Body of pancreas (tissue), 4 donors: ENCODE measurements around the gene SLC18B1. TPM values are rescaled to one million over a fixed set of nuclear protein-coding genes. Genes with fewer than 3 reads are reported as not detected.
A peak's percentile ranks its signal among the peaks of the same experiment; 100 is the strongest.

ENCODE experiments used
- ATAC-seq: fragments of 150-250 bp; one replicate; pipeline ENCODE4 v1.9.1; 2016
- DNase-seq, 4 donors: peaks; one replicate each; pipeline ENCODE4 v3.0.0-alpha.2; 2019
- H3K27ac ChIP-seq, 4 donors: fragments of 200-600 bp; sonication (generic); 1 replicate in 3 of 4; 2 replicates in 1 of 4; pipeline versions ENCODE4 v1.5.1 to v1.6.1; 2016 to 2019; ENCODE audit warnings: mild to moderate bottlenecking in 1 of 4, mixed read lengths in 1 of 4, moderate library complexity in 1 of 4
- H3K27me3 ChIP-seq, 2 donors: fragments of 200-600 bp; sonication (generic); one replicate each; pipeline ENCODE4 v1.6.0; 2016; ENCODE audit warnings: mild to moderate bottlenecking in 1 of 2
- H3K36me3 ChIP-seq, 2 donors: fragments of 200-600 bp; sonication (generic); replicated peaks in 1 of 2; 2 replicates each; pipeline ENCODE4 v1.5.1; 2016; ENCODE audit warnings: low read depth in 2 of 2; ENCODE audit not compliant: insufficient read depth in 1 of 2
- H3K4me1 ChIP-seq: fragments of 200-600 bp; sonication (generic); one replicate; pipeline ENCODE4 v1.6.0; 2016
- H3K4me3 ChIP-seq, 2 donors: fragments of 200-600 bp; sonication (generic); 1 replicate in 1 of 2; 2 replicates in 1 of 2; pipeline ENCODE4 v1.5.1; 2016 to 2019
- H3K9me3 ChIP-seq, 3 donors: fragments of 200-600 bp; sonication (generic); 1 replicate in 2 of 3; 2 replicates in 1 of 3; pipeline ENCODE4 v1.5.1; 2016
- POLR2A ChIP-seq, 3 donors: fragments of 450-650 bp; IDR thresholded peaks; one replicate each; pipeline ENCODE4 v1.6.1; 2016; ENCODE audit warnings: antibody characterized with exemption in 3 of 3, mild to moderate bottlenecking in 2 of 3
- WGBS, 2 donors: methylation state at CpG; one replicate each; pipeline ENCODE4 v1.1.5; 2017; 5-methylcytosine and 5-hydroxymethylcytosine counted together
- intact Hi-C: fragments of 100-400 bp; cut with DNase I; formaldehyde crosslinking; loops from one replicate; pipeline ENCODE4 v1.15.1; 2023
- total RNA-seq, 2 donors: library from RNA; depleted of rRNA; stranded (reverse); fragments of >200 nt; gene quantifications; one replicate each; pipeline ENCODE4 v1.1.0, GENCODE V29; 2016
- TF ChIP-seq, protein P1 (sequence below), 7 experiments: fragments of 450-650 bp in 4 of 7; fragments of 200-600 bp in 3 of 7; sonication (generic) in 3 of 7; IDR thresholded peaks; one replicate each; pipeline ENCODE4 v1.5.1; 2016 to 2019; ENCODE audit warnings: antibody characterized with exemption in 7 of 7

The SLC18B1 gene
- total RNA-seq, 2 donors from 2014 or later: 7.3 to 9.9 TPM

DNA sequence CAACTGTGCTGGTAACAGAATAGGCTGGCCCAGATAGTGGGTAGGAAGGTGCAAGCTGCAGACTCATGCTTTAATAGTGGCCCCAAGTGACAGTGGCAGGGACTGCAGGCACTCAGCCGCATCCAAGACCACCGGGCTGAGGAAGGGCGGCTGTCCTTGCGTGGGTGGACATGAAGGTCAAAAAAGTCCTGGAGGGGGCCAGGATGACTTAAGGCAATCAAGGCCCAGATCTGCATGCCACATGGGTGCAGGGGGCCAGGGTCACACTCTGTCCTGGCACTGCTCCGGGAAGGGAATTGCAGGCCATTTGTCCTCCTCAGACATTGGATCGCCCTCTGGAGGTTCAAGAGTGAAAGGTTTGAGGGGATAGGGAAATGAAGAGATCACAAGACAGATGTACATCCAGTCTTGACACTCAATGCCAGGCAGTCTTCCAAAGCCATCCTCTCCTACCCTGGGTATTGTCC is 30.4 kb downstream of the SLC18B1 start:
- DNase-seq: peak; percentile 38 to 67 (median 54)

DNA sequence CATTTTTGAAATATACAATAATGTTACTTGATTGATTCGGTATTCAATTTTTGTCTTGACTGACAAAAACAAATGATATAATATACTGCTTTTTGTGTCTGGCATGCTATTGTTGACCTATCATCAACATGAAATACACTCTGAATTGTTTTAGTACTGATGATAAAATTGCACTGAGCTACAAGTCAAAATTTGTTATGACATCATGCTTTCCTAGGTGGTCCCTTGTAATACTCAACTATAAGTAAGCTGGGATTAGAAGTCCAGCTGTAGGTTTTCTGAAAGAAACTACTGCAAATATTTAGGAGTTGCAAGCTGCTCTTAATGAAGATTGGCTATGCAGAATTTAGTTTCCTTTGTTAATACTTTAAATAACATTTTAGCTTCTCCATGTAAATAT is 32.9 kb downstream of the SLC18B1 start:
- Histone ChIP-seq H3K4me3 (no peak overlapping the region), H3K4me1 (peaks cover 13% of the 10 kb centered on the region), H3K9me3 (no peaks in the 10 kb centered on the region), H3K36me3 (peaks cover 0 to 3% of the 10 kb centered on the region in 2 donors), H3K27me3 (no peaks in the 10 kb centered on the region), H3K27ac (no peak overlapping the region)
- ATAC-seq (no peak), DNase-seq (no peak)
- intact Hi-C loops: loop anchor here (5.0 kb wide), 1 partner anchor 98 kb away; no protein-coding TSS in a partner anchor
- 74 to 86% methylated on average over 1 of the region's 1 CpG for WGBS, 2 donors
- no peak for TF ChIP-seq POLR2A (IDR thresholded peaks at IDR 0.05)
- TF ChIP-seq, protein P1, sequence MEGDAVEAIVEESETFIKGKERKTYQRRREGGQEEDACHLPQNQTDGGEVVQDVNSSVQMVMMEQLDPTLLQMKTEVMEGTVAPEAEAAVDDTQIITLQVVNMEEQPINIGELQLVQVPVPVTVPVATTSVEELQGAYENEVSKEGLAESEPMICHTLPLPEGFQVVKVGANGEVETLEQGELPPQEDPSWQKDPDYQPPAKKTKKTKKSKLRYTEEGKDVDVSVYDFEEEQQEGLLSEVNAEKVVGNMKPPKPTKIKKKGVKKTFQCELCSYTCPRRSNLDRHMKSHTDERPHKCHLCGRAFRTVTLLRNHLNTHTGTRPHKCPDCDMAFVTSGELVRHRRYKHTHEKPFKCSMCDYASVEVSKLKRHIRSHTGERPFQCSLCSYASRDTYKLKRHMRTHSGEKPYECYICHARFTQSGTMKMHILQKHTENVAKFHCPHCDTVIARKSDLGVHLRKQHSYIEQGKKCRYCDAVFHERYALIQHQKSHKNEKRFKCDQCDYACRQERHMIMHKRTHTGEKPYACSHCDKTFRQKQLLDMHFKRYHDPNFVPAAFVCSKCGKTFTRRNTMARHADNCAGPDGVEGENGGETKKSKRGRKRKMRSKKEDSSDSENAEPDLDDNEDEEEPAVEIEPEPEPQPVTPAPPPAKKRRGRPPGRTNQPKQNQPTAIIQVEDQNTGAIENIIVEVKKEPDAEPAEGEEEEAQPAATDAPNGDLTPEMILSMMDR (IDR thresholded peaks at IDR 0.05): no peak

More for the DNA sequence above, 30.4 kb downstream of the SLC18B1 start:
- Histone ChIP-seq H3K36me3 (peaks cover 0 to 6% of the 10 kb centered on the region in 2 donors), H3K9me3 (no peaks in the 10 kb centered on the region), H3K27ac (no peak overlapping the region), H3K27me3 (no peaks in the 10 kb centered on the region), H3K4me1 (peaks cover 13% of the 10 kb centered on the region), H3K4me3 (no peak overlapping the region)
- peak; percentile 90 for ATAC-seq
- TF ChIP-seq, protein P1 (IDR thresholded peaks at IDR 0.05): peak; percentile 51 to 99 (median 72)
- no peak for TF ChIP-seq POLR2A (IDR thresholded peaks at IDR 0.05)
- WGBS, 2 donors: 7 to 11% methylated on average over 6 of the region's 6 CpGs
- intact Hi-C loops: loop anchor here (5.0 kb wide), 1 partner anchor 101 kb away; no protein-coding TSS in a partner anchor

DNA sequence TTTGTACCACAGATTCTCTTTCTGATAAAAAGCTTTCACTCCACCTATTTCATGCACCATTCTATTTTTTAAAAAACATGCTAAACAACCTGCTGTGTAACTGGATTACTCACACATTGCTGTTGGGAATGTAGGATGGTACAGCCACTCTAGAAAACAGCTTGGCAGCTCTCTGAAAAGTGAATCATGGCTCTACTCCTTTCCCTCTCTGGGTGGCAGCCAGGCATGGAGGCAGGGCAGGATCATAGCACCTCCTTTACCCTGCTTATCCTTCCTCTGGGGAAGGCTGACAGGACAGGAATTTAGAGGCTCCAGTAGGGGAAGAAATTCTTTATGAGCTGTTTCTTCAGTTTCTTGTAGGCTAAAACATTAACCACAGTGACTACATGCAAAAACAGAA is 34.1 kb downstream of the SLC18B1 start:
- ATAC-seq (peak; percentile 47), DNase-seq (peak; percentile 18 to 46 (median 24))
- H3K36me3 ChIP-seq: no peaks in the 10 kb centered on the region
- H3K4me1 ChIP-seq: peaks cover 13% of the 10 kb centered on the region
- no peak for TF ChIP-seq POLR2A (IDR thresholded peaks at IDR 0.05)
- TF ChIP-seq, protein P1 (IDR thresholded peaks at IDR 0.05): no peak
- intact Hi-C loops: no loop called here
- H3K9me3 ChIP-seq: no peaks in the 10 kb centered on the region
- no peak overlapping the region for H3K4me3 ChIP-seq
- no peaks in the 10 kb centered on the region for H3K27me3 ChIP-seq
- no peak overlapping the region for H3K27ac ChIP-seq

DNA sequence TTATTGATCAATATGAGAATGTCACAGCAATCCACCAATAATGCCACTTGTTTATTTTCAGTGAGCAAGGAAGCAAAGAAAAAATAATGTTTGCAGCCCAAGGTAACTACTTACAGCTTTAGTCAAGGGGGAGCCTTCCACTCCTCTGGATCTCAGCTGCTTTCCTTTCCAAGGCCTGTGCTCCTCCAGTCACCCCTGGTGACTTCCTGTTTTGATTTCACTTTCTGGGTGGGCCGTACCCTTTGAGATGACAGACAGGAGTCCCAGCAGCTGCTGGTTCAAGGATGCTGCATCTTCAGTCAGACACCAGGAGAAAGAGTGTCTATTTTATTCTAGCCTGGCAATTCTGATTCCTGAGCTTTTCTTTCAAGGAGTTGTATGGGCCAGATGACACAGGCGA is 35.2 kb downstream of the SLC18B1 start:
- H3K9me3 ChIP-seq: no peaks in the 10 kb centered on the region
- H3K4me1 ChIP-seq: peaks cover 13% of the 10 kb centered on the region
- no peak for ATAC-seq
- no peak for TF ChIP-seq POLR2A (IDR thresholded peaks at IDR 0.05)
- TF ChIP-seq, protein P1 (IDR thresholded peaks at IDR 0.05): no peak
- 64 to 78% methylated on average over 2 of the region's 2 CpGs for WGBS, 2 donors
- DNase-seq: no peak
- intact Hi-C loops: no loop called here
- H3K27me3 ChIP-seq: no peaks in the 10 kb centered on the region
- H3K27ac ChIP-seq: no peak overlapping the region
- no peaks in the 10 kb centered on the region for H3K36me3 ChIP-seq
- H3K4me3 ChIP-seq: no peak overlapping the region

DNA sequence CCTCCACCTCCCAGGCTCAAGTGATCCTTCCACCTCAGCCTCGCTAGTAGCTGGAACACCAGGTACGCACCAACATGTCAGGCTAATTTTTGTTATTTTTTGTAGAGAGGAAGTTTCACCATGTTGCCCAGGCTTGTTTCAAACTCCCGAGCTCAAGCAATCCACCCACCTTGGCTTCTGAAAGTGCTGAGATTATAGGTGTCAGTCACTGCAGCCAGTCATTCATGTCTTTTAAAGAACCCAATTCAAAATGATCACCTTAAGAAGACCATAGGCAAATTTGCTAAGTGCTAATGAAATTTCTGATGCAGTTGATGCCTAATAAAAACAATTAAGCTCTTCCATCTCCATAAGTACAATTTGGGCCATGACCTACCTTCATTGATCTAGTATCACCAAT is 38.2 kb downstream of the SLC18B1 start:
- Histone ChIP-seq H3K4me3 (no peak overlapping the region), H3K27me3 (no peaks in the 10 kb centered on the region), H3K27ac (no peak overlapping the region), H3K36me3 (no peaks in the 10 kb centered on the region), H3K9me3 (no peaks in the 10 kb centered on the region), H3K4me1 (peaks cover 9% of the 10 kb centered on the region)
- ATAC-seq (no peak), DNase-seq (no peak)
- 85 to 88% methylated on average over 3 of the region's 3 CpGs for WGBS, 2 donors
- TF ChIP-seq POLR2A (IDR thresholded peaks at IDR 0.05): no peak
- TF ChIP-seq, protein P1 (IDR thresholded peaks at IDR 0.05): no peak
- intact Hi-C loops: no loop called here
